ENCODE measurements around the gene POLR2E. TPM values are rescaled to one million over a fixed set of nuclear protein-coding genes. Genes with fewer than 3 reads are reported as not detected.

Gene POLR2E
- total and polyA plus RNA-seq, 2 of the 13 experiments (the other 11 are each of a cell fraction or from before 2014, with no cell fraction given): 140 to 272 TPM

- TF ChIP-seq ZBTB49 (CRISPR knock-in tag; IDR thresholded peaks at IDR 0.05; ENCODE audit: borderline replicate concordance) (0 out of 2 replicates have a peak, but pooled peaks have one; percentile 14), KDM6A (CRISPR knock-in tag; IDR thresholded peaks at IDR 0.05; ENCODE audit: low read depth) (no peak), KLF9 (CRISPR knock-in tag; IDR thresholded peaks at IDR 0.05; ENCODE audit: low read depth) (no peak), HES4 (CRISPR knock-in tag; IDR thresholded peaks at IDR 0.05; ENCODE audit: borderline replicate concordance) (no peak), XBP1 (CRISPR knock-in tag; IDR thresholded peaks at IDR 0.05) (no peak), JARID2 (CRISPR knock-in tag; IDR thresholded peaks at IDR 0.05; ENCODE audit: insufficient replicate concordance) (peak; percentile 30), RCOR2 (CRISPR knock-in tag; IDR thresholded peaks at IDR 0.05) (no peak), CREB1 (IDR thresholded peaks at IDR 0.05) (peak; percentile 79), CREB1 (CRISPR knock-in tag; IDR thresholded peaks at IDR 0.05) (peak; percentile 73), ZNF629 (CRISPR knock-in tag; conservative IDR thresholded peaks at IDR 0.05) (no peak; the same call in 1 of the 2 replicates), PBX2 (CRISPR knock-in tag; IDR thresholded peaks at IDR 0.05) (peak; percentile 99), CHD2 (IDR thresholded peaks at IDR 0.05; ENCODE audit: low read depth, low read length) (peak; percentile 74), ZNF282 (IDR thresholded peaks at IDR 0.05; ENCODE audit: partially characterized antibody) (no peak), RNF2 (conservative IDR thresholded peaks at IDR 0.05; ENCODE audit: low read depth) (no peak), ZNF143 (CRISPR knock-in tag; IDR thresholded peaks at IDR 0.05) (no peak; the same call in 1 of the 2 replicates), SMARCC2 (IDR thresholded peaks at IDR 0.05) (no peak), ZC3H4 (CRISPR knock-in tag; IDR thresholded peaks at IDR 0.05; ENCODE audit: borderline replicate concordance) (no peak), ZNF275 (CRISPR knock-in tag; IDR thresholded peaks at IDR 0.05; ENCODE audit: borderline replicate concordance) (no peak), ZNF550 (CRISPR knock-in tag; IDR thresholded peaks at IDR 0.05; ENCODE audit: borderline replicate concordance) (no peak), CREB3 (CRISPR knock-in tag; IDR thresholded peaks at IDR 0.05) (no peak), ZNF343 (CRISPR knock-in tag; IDR thresholded peaks at IDR 0.05) (no peak), PLSCR1 (CRISPR knock-in tag; IDR thresholded peaks at IDR 0.05; ENCODE audit: borderline replicate concordance) (no peak)
These were observed 55.3 kb downstream of the POLR2E start, which contains the start of gene ABCA7 (continued) for GRCh38 chr19:1039646-1040475.
